Esophagus muscularis mucosa (tissue), 3 donors: ENCODE results near the gene KIAA1958.

Experiments
- CTCF ChIP-seq, 3 experiments: fragments of 200-600 bp in 2 of 3; fragments of 450-650 bp in 1 of 3; sonication (generic) in 2 of 3; IDR thresholded peaks; one replicate each; pipeline ENCODE4 v1.5.1; 2017 to 2019; ENCODE audit warnings: antibody characterized with exemption in 3 of 3, mild to moderate bottlenecking in 2 of 3, moderate library complexity in 1 of 3
- POLR2A ChIP-seq: fragments of 450-650 bp; IDR thresholded peaks from one replicate; pipeline ENCODE4 v1.6.1; 2017; ENCODE audit warnings: antibody characterized with exemption, moderate library complexity, mild to moderate bottlenecking, low read depth

- TF ChIP-seq POLR2A (no peak), CTCF (IDR thresholded peaks at IDR 0.05) (no peak)
Observed at GRCh38 chr9:112605518-112605917, 118.9 kb downstream of the KIAA1958 start.
